Ramos (cell line): ENCODE data around the gene CD59.

Experiments used
- in situ Hi-C: fragments of 300-500 bp; cut with MboI; formaldehyde crosslinking; loops from one replicate; pipeline ENCODE4 v1.14.3; 2022; ENCODE audit warnings: low sequenced_read_pairs; ENCODE audit not compliant: unreplicated experiment

CD59 gene

DNA sequence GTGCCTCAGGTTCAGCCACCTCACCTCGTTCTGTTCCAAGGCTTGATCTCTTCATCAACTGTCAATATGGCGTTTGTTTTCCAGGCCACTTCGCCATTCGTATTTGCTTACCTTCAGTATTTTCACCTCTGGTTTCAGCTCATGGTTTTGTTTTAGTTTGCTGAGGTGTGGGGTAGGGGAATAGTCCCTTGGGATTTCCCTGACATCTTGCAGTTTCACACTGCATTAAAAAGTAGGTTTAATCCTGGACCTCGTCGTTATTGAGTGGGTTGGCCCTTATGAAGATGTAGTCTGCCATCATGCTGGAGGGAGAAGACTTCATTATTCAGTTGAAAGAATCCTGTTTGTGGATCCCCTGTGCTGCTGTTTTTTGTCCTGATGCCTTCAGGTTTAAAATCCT is 81.6 kb downstream of the CD59 start:
- in situ Hi-C loops = no loop called here
